ENCODE measurements around the gene MAP2K5. TPM values are rescaled to one million over a fixed set of nuclear protein-coding genes. Genes with fewer than 3 reads are reported as not detected.
A peak's percentile ranks its signal among the peaks of the same experiment; 100 is the strongest.
"Not testable (repeated sequence)": the region's sequence is repeated elsewhere in the genome, so short reads cannot be mapped to it uniquely, and the experiment has no call there.

Gene MAP2K5
- polyA plus RNA-seq, 3 donors = 20.4 to 20.8 (median 20.6) TPM

DNA sequence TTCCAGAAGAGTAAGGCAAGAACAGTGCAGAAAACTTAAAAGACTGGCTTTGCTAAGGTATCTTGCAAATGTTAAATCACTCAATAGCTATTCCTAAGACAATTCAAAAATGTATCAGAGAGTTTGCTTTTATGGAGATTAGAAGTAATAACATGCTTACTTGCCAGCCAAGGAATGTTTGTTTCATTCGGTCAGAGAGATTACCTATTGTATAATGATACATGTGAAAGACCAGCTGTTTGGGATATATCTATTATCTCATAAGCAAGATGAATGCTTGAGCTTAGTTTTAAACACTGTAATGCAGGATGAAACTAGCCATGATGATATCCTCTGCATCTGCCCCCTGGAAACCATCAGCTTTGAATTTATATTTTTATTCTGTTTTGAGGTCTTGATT, 70.7 kb downstream of the MAP2K5 start:
- no peak for DNase-seq (ENCODE audit: extremely low read depth in 1 of 11, low read depth in 9 of 11, low spot score in 4 of 11)

DNA sequence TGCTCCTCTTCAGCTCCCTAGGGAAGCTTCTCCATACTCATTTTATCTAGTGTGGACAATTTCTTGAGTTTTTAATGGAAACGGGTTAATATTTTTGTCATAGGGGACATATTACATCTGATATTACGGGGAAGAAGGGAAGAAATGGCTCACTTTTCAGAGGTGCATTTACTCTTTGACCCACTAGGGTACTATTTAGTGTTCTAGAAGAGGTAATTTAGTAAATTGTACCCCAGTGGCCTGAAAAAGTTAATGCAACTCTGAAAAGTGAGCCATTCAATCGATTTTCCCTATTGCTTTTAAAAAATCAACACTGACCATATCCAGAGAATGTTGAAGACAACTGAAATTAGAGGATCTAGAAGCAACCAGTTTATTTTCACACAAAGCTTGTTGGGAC, 71.2 kb downstream of the MAP2K5 start:
- DNase-seq (ENCODE audit: extremely low read depth in 1 of 11, low read depth in 9 of 11, low spot score in 4 of 11) = no peak

DNA sequence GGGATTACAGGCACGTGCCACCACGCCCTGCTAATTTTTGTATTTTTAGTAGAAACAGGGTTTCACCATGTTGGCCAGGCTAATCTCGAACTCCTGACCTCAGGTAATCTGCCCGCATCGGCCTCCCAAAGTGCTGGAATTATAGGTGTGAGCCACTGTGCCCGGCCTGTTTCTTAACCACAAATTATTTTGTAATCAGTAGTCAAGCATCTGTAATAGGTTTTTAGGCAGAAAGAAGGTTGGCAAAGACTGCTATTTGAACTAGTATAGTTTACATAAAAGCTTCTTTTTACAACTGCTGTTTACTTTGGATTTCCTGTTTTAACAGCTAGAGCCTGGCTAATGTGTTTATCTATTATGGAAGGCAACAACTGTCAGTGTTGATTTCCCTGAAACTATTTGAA, 72.6 kb downstream of the MAP2K5 start:
- DNase-seq (ENCODE audit: extremely low read depth in 1 of 11, low read depth in 9 of 11, low spot score in 4 of 11) = not testable (repeated sequence)

DNA sequence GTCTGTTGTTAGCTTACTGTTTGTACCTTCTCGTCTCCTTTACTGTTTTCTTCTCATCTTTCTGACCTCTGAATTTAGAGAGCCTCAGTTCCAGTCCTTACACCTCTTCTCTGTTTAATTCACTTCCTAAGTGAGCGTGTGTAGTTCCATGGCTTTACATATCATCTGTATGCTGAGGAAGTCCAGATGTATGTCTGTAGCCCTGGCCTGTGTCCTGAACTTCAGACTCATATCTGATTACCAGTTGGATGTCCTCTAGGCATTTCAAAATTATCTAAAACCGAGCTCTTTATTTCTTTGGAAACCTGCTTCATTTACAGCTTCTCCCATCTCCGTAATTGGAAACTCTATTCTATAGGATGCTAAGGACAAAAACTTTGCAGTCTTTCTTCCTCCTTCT, 75.8 kb downstream of the MAP2K5 start:
- no peak for DNase-seq (ENCODE audit: extremely low read depth in 1 of 11, low read depth in 9 of 11, low spot score in 4 of 11)

DNA sequence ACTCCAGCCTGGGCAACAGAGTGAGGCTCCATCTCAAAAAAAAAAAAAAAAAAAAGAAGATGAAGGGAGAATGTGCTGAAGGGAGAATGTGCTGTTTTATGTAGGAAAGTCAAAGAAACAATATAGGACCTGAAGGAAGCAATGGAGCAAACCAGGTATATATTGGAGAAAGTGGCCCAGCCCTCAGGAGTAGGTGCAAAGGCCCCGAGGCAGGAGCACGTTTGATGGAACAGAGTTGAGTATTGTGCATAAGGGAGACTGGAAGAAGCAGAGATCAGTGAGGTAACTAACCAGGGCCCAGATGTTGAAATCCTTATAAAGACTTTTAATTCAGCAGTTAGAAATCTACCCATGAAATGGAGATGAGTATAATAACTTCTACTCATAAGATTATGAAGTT, 79.6 kb downstream of the MAP2K5 start:
- DNase-seq (ENCODE audit: extremely low read depth in 1 of 11, low read depth in 9 of 11, low spot score in 4 of 11) = no peak

DNA sequence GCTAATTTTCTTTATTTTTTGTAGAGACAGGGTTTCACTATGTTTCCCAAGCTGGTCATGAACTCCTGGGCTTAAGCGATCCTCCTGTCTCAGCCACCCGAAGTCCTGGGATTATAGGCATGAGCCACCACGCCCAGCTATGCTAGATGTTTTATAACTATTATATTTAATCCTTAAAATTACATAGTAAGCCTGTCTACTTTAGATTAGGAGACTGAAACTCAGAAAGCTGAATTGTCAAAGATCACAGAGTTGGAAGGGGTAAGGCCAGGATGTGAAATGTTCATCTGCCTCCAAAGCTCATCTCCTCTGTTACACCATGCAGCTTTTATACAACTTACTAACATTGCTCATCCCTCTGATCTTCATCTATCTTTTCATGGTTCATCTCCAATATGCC, 89.8 kb downstream of the MAP2K5 start:
- no peak for DNase-seq (ENCODE audit: extremely low read depth in 1 of 11, low read depth in 9 of 11, low spot score in 4 of 11)

DNA sequence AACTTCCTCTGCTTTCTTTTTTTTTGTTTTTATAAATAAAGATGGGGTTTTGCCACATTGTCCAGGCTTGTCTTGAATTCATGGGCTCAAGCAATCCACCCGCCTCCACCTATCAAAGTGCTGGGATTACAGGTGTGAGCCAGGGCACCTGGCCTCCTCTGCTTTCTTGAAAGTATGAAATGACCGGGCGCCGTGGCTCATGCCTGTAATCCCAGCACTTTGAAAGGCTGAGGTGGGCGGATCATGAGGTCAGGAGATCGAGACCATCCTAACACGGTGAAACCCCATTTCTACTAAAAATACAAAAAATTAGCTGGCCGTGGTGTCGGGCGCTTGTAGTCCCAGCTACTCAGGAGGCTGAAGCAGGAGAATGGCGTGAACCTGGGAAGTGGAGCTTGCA, 93.4 kb downstream of the MAP2K5 start:
- not testable (repeated sequence) for DNase-seq (ENCODE audit: extremely low read depth in 1 of 11, low read depth in 9 of 11, low spot score in 4 of 11)

DNA sequence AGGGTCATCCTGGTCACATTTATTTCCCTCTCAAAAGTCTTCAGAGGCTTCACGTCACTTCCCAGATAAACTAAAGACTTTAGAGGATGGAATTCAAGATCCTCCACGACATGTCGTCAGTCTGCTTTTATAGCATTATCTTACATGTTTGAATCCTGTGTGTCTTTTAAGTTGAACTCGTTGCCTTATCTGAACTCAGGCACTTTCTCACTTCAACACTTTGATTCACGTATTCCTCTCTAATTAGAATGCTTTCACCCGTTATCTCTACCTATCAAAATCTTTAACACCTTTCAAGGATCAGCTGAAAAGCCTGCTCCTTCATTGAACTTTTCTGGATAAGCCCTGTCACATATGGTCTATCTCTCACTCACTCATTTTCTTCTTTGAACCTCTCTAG, 97.1 kb downstream of the MAP2K5 start:
- no peak for DNase-seq (ENCODE audit: extremely low read depth in 1 of 11, low read depth in 9 of 11, low spot score in 4 of 11)

DNA sequence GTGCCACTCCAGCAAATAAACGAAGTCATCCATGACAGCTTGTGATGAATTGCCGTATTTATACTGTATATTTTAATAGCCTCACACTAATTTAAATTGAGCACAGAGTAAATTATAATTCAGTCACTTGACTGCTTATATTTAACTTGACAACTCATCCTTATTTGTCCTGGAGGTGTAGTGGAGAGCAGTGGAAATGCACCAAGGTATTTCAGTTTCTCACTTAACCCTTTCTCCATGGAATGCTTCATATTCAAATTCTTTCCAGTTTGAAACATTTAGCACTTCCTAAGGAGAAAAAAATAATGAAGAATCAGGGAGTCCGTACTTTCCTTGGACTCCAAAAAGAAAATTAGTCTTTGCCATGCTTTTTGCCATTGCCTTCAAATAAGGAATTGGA, 99.0 kb downstream of the MAP2K5 start:
- DNase-seq (ENCODE audit: extremely low read depth in 1 of 11, low read depth in 9 of 11, low spot score in 4 of 11) = no peak

DNA sequence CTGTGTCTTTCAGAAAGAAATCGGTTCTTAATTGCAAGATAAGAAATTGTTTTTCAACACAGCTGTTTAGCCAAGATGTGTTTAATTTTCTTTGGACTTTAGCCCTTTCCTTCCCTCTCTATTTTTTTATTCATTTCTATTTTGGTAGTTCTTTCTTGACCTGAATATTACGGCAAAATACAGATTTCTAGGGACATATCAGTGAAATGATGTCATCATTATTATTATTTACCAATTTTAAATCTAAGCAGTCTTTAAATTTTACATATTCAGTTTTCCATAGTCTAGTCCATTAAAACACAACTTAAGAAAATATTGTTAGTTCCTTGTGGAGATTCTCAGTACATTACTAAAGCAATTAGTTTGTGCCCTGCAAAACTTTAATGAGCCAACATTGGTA, 104.3 kb downstream of the MAP2K5 start:
- DNase-seq (ENCODE audit: extremely low read depth in 1 of 11, low read depth in 9 of 11, low spot score in 4 of 11) = no peak

DNA sequence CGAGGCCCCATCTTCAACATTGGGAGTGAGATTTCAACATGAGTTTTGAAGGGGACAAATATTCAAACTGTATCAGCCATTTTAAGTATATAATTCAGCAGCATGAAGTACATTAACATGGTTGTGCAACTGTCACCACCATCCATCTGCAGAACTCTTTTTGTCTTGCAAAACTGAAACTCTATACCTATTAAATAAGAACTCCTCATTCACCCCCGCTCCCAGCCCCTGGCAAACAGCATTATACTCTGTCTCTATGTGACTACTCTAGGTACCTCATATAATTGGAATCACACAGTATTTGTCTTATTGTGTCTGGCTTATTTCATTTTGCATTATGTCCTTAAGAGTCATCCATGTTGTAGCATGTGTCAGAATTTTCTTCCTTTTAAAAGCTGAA, 110.1 kb downstream of the MAP2K5 start:
- no peak for DNase-seq (ENCODE audit: extremely low read depth in 1 of 11, low read depth in 9 of 11, low spot score in 4 of 11)

DNA sequence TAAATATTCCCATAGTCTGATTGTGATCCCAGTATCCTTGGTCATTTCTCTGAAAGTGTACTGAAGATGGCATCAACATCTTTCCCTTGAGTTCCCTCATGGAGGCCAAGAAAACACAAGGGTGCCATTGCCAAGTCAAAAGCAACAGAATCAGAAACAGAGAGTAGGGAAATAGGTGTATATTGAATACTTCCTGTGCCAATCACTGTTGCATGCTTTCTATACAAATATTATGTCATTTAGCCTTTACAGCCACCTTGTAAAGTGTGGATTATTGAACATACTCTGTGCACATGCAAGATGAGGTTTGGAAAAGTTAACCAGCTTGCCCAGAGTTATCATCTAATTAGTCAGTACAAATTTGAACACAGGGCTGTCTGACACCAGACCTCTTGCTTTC, 117.9 kb downstream of the MAP2K5 start:
- DNase-seq (ENCODE audit: extremely low read depth in 1 of 11, low read depth in 9 of 11, low spot score in 4 of 11) = no peak

DNA sequence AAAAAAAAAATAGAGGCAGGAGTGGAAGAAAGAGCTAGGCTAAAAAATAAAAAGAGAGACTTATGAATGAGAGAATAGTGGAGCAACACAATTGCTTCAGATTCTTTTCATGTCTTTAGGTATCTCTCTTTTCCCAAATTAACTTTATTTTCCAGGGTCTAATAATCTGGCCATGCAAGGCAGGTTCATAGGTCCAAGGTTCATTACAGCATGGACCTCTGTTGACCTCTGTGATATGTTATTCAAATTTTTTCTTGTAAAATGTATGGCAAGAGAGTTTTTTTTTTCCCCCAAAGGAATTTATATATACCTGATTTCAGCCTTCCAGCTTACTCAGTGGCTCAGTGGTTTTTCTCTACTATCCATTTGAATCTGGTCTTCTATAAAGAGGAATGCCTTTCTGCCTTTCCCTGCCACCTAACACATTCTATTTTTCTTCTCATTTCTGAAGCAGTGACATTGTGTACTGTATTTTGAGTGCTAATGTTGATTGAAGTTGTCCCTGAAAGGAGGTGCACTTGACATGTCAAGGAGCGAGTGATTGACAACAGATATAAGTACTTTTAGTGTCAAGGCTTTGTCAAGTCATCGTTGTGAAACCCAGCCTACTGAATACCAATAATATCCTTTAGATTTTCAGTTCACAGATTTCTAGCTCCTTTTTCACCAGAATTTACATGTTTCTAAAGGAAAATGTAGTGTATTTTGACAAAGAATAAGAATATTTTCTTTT, 118.5 kb downstream of the MAP2K5 start:
- no peak for DNase-seq (ENCODE audit: extremely low read depth in 1 of 11, low read depth in 9 of 11, low spot score in 4 of 11)

DNA sequence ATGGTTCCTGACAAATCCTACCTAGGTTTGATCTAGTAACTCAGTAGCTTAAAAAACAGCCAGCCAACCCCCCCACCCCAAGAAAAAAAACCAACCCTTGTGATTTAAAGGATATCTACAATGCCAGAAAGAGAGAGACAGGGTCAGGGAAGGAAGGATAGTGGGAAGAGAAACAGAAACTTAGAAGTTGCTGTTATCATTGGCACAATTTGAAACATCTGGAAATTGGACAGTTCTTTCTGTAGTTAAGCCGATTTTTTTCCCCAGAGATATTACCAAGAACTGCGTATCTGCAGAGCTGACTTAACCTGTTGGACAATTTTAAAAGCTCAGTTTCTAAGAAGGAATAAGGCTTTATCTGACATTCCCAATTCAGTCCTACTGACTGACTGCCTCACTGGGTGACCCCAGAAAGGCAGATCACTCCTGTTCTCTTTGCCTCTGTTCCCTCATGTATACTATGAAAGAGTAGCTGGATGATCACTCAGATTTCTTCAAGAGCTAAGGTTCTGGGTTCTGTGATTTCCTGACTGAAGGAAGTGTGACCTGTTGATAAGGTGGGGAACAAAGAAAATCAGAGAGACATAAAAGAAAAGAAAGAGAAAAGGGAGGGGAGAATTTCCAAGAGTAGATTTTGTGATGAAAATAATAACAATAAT, 128.3 kb downstream of the MAP2K5 start:
- no peak for DNase-seq (ENCODE audit: extremely low read depth in 1 of 11, low read depth in 9 of 11, low spot score in 4 of 11)

DNA sequence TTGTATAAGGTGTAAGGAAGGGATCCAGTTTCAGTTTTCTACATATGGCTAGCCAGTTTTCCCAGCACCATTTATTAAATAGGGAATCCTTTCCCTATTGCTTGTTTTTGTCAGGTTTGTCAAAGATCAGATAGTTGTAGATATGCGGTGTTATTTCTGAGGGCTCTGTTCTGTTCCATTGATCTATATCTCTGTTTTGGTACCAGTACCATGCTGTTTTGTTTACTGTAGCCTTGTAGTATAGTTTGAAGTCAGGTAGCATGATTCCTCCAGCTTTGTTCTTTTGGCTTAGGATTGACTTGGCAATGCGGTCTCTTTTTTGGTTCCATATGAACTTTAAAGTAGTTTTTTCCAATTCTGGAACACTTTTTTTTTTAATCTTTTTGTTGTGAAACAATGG, 130.3 kb downstream of the MAP2K5 start:
- not testable (repeated sequence) for DNase-seq (ENCODE audit: extremely low read depth in 1 of 11, low read depth in 9 of 11, low spot score in 4 of 11)

DNA sequence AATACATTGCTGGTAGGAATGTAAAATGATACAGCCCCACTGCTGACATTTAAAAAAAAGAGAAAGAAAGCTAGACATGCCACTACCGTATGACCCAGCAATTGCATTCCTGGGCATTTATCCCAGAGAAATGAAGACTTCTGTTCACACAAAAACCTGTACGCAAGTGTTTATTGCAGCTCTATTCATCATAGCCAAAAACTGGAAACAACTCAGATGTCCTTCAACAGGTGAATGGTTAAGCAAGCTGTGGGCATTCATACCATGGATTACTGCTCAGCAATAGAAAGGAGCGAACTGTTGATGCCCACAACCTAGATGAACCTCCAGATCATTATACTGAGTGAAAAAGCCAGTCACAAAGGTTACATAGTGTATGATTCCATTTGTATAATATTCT, 132.5 kb downstream of the MAP2K5 start:
- no peak for DNase-seq (ENCODE audit: extremely low read depth in 1 of 11, low read depth in 9 of 11, low spot score in 4 of 11)

DNA sequence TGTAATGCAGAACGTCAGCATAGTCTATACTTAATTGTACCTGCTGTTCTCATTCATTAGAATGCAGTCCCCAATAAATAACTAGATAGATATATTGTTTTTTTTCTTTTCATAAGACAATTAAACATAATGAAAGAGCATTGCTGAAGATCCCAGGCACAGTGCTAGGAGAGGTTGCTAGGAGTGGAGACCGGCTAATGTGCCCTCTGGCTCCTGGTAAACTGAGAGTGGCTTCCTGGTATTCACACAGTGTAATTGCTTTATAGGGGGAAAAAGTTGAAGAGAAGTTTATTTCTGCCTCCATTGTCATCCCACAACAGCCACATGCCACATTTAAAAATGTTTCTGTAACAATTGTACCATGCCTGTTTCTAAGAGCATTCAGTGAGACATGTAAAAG, 135.6 kb downstream of the MAP2K5 start:
- no peak for DNase-seq (ENCODE audit: extremely low read depth in 1 of 11, low read depth in 9 of 11, low spot score in 4 of 11)

DNA sequence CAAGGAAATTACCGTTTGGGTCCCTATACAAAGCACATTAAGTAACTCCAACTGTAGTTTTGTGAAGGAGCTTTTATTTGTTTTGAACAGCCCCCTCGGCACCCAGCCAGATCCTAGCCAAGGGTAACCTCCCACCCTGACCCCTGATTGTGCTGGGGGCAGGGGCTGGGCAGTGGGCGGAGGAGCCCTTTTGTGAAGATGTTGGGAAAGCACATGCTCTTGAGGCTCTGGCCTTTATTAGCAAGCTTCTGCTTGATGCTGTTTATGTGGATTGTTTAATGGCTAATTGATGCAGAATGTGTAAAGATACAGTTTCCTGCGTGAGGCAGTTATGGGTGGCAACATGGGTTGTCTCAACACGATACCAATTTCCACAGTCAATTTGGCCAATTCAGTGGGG, 136.5 kb downstream of the MAP2K5 start:
- no peak for DNase-seq (ENCODE audit: extremely low read depth in 1 of 11, low read depth in 9 of 11, low spot score in 4 of 11)

DNA sequence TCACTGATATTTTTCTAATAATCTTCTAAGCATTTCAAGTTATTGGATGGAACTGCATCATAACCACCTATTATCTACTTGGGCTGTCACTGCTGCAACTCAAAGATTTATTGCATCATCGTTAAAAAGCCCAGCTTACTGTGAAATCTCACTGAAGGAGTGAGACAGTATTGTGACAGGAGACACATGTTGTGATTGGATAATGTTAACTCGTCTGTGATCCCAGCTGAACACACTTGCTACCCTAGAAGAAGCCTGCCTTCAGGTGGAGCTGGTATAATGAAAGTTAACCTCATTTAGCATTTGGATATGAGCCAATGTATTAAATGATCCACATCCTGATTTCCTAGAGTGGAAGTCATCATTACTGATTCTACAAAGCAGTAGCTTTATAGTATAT, 138.1 kb downstream of the MAP2K5 start:
- DNase-seq (ENCODE audit: extremely low read depth in 1 of 11, low read depth in 9 of 11, low spot score in 4 of 11) = no peak

DNA sequence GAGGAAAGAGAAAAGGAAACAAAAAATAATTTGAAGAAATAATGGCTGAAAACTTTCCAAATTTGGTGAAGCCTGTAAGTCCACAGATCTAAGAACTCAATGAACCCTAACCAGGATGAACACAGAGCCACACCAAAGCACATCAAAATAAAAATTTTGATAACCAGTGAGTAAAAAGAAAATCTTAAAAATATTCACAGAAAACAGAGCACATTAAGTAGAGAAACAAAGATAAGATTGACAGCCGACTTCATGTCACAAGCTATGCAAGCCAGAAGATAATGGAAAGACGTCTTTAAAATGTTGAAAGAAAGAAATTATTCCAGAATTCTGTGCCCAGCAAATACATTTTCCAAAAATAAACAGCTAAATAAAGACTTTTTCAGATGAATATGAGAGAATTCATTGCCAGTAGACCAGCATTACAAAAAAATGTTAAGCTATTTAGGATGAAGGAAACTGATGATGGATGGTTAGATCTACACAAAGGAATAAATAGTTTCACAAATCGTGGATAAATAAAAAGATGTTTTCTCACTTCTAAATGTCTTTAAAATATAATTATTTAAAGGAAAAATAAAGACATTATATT, 142.6 kb downstream of the MAP2K5 start:
- DNase-seq (ENCODE audit: extremely low read depth in 1 of 11, low read depth in 9 of 11, low spot score in 4 of 11) = peak in 10 of 11 donors; percentile 8 to 50 (median 22)

DNA sequence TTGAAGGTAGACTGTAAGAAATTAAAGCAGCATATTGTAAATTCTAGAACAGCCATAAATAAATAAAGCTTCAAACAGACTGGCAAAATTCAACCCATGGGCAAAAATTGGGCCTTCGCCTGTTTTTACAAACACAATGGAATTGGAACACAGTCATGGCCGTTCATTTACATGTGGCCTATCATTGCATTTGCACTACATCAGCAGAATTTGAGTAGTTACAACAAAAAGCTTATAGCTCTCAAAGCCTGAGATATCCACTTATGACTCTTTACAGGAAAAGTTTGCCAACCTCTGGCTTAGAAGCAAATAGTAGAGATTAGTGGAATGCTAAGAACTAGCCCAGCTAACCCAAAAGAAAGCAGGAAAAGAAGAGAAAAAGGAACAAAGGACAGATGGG, 143.2 kb downstream of the MAP2K5 start:
- no peak for DNase-seq (ENCODE audit: extremely low read depth in 1 of 11, low read depth in 9 of 11, low spot score in 4 of 11)
